ENCODE measurements around the gene SEMA3B. TPM values are rescaled to one million over a fixed set of nuclear protein-coding genes. Genes with fewer than 3 reads are reported as not detected.

The SEMA3B gene
- 1 to 10 TPM in 3 of 4 donors, under 1 TPM in 1; 0.70 to 8.2 (median 2.4) TPM for total RNA-seq

DNA sequence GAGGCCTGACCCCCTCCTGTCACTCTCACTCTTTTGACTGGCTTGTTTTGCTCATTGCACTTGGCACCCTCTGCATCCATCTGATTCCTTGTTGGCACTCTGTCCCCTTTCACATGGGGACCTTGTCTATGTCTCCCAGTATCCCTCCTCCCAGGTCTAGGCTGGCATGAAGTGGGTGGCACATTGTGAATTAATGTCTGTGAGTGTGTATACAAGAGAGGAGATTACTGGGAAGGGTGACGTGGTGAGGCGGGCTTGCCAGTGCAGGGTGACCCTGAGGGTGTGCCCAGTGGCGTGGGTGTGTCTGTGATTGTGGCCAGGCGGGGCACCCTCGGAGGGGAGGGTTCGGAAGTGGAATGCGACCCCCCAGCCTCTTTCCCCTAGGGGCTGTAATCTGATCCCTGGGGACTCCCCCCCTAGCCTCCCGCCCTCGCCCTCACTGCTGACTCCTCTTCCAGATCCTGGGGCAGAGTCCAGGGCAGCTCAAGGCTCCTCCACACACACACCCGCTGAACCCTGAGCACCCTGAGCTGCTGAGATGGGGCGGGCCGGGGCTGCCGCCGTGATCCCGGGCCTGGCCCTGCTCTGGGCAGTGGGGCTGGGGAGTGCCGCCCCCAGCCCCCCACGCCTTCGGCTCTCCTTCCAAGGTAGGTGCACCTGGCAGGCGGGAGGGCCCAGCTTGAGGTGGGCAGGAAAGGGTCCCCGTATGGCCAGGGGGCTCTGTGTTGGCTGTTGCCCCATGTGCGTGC, at the start of gene SEMA3B:
SEMA3B (plus strand) TSS at position 445 of the 749 bp plus-strand sequence; CDS start at position 539, 94 bp downstream.
- Histone ChIP-seq H3K27ac (peak within 1 kb of the TSS; percentile 67 to 90 (median 88)), H3K9me3 (no peaks in the 10 kb centered on the region), H3K27me3 (peaks cover 0 to 7% (median 2%) of the 10 kb centered on the region in 4 donors), H3K4me3 (peak within 1 kb of the TSS in 3 of 4 donors; percentile 38 to 59 (median 39)), H3K4me1 (peaks cover 22 to 95% (median 69%) of the 10 kb centered on the region in 3 donors), H3K36me3 (no peaks in the 10 kb centered on the region)
- TF ChIP-seq, protein P1, sequence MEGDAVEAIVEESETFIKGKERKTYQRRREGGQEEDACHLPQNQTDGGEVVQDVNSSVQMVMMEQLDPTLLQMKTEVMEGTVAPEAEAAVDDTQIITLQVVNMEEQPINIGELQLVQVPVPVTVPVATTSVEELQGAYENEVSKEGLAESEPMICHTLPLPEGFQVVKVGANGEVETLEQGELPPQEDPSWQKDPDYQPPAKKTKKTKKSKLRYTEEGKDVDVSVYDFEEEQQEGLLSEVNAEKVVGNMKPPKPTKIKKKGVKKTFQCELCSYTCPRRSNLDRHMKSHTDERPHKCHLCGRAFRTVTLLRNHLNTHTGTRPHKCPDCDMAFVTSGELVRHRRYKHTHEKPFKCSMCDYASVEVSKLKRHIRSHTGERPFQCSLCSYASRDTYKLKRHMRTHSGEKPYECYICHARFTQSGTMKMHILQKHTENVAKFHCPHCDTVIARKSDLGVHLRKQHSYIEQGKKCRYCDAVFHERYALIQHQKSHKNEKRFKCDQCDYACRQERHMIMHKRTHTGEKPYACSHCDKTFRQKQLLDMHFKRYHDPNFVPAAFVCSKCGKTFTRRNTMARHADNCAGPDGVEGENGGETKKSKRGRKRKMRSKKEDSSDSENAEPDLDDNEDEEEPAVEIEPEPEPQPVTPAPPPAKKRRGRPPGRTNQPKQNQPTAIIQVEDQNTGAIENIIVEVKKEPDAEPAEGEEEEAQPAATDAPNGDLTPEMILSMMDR (IDR thresholded peaks at IDR 0.05) = no peak
- peak in 1 of 4 donors; percentile 23 for TF ChIP-seq POLR2A (IDR thresholded peaks at IDR 0.05)
- DNase-seq = no peak
- 6% methylated on average over 6 of the region's 21 CpGs; no CpG with 5 or more reads in 1 of the 2 donors for whole genome bisulfite sequencing, 2 donors
- intact Hi-C loops (cut with DNase I) = no loop called here

DNA sequence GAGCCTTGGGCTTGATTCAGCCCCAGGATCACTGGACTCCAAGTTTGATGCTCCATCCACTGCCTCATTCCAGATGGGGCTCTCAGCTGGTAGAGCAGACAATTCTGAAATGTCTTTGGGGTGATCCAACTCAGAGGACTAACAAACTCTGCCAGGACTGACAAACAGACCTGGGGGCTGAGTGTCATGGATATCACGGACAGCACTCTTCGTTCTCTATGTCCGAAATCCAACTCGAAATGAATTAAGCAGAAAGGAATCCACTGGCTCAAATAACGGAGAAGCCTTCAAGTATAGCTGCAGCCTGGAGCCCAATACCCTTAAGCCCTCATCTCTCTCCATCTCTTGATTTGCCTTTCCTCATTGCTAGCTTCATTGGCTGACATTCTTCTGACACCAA, 49.7 kb upstream of the SEMA3B start:
- no peaks in the 10 kb centered on the region for H3K9me3 ChIP-seq
- TF ChIP-seq POLR2A (IDR thresholded peaks at IDR 0.05) = no peak
- DNase-seq = no peak
- H3K27ac ChIP-seq = no peak overlapping the region
- 86 to 90% methylated on average over 5 of the region's 5 CpGs for WGBS, 2 donors
- peaks cover 0 to 11% (median 3%) of the 10 kb centered on the region in 3 donors for H3K4me1 ChIP-seq
- H3K4me3 ChIP-seq = no peak overlapping the region
- intact Hi-C loops (cut with DNase I) = no loop called here
- no peaks in the 10 kb centered on the region for H3K36me3 ChIP-seq
- H3K27me3 ChIP-seq = no peaks in the 10 kb centered on the region

DNA sequence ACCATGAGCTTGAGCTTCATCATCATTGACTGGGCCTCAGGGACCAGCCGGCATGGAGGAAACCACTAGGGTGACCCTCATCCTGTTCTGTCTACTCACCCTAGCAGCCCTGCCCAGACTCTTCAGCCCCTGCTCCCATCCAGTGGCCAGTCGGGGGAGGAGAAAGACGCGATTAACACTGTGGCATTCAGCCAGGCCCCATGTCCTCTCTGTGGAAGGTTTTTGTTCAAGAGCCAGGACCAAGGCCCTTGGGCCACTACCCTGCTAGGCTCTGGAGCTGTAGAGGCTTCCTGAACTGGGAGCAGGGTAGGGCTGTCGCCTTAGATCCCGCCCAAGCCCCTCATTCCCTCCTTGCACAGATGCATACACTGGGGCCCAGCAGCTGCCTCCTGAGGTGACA, 48.8 kb upstream of the SEMA3B start:
- Histone ChIP-seq H3K4me1 (peaks cover 0 to 11% (median 3%) of the 10 kb centered on the region in 3 donors), H3K27ac (no peak overlapping the region), H3K9me3 (no peaks in the 10 kb centered on the region), H3K36me3 (no peaks in the 10 kb centered on the region), H3K4me3 (no peak overlapping the region), H3K27me3 (peaks cover 0 to 5% (median 0%) of the 10 kb centered on the region in 4 donors)
- intact Hi-C loops (cut with DNase I) = no loop called here
- TF ChIP-seq, protein P1 (IDR thresholded peaks at IDR 0.05) = no peak
- no peak for TF ChIP-seq POLR2A (IDR thresholded peaks at IDR 0.05)
- no peak for DNase-seq
- 87 to 90% methylated on average over 2 to 6 of the region's 6 CpGs for WGBS, 2 donors

DNA sequence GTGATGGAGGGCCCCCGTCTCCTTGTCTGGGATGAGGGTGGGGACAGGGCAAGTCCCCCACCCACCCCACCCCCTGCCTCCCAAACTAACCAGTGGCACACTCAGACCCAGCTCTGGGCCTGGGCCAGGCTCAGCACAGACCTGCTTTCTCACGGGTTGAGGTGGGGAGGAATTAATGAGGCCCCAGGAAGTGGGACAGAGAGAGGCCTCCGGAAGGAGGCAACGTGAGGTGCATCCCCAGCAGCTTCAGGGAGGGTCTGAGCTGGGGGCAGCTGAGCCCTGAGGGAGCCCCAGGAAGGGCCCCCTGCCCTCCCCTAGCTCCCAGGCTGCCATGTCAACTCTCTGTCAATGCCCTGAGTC, 47.9 kb upstream of the SEMA3B start:
- no peaks in the 10 kb centered on the region for H3K36me3 ChIP-seq
- no peak overlapping the region for H3K4me3 ChIP-seq
- peaks cover 0 to 5% (median 0%) of the 10 kb centered on the region in 4 donors for H3K27me3 ChIP-seq
- 60 to 100% methylated on average over 1 of the region's 4 CpGs for WGBS, 2 donors
- no peaks in the 10 kb centered on the region for H3K9me3 ChIP-seq
- no peak for DNase-seq
- H3K27ac ChIP-seq = no peak overlapping the region
- peaks cover 0 to 17% (median 4%) of the 10 kb centered on the region in 3 donors for H3K4me1 ChIP-seq
- intact Hi-C loops (cut with DNase I) = no loop called here
- TF ChIP-seq, protein P1 (IDR thresholded peaks at IDR 0.05) = no peak
- TF ChIP-seq POLR2A (IDR thresholded peaks at IDR 0.05) = no peak

DNA sequence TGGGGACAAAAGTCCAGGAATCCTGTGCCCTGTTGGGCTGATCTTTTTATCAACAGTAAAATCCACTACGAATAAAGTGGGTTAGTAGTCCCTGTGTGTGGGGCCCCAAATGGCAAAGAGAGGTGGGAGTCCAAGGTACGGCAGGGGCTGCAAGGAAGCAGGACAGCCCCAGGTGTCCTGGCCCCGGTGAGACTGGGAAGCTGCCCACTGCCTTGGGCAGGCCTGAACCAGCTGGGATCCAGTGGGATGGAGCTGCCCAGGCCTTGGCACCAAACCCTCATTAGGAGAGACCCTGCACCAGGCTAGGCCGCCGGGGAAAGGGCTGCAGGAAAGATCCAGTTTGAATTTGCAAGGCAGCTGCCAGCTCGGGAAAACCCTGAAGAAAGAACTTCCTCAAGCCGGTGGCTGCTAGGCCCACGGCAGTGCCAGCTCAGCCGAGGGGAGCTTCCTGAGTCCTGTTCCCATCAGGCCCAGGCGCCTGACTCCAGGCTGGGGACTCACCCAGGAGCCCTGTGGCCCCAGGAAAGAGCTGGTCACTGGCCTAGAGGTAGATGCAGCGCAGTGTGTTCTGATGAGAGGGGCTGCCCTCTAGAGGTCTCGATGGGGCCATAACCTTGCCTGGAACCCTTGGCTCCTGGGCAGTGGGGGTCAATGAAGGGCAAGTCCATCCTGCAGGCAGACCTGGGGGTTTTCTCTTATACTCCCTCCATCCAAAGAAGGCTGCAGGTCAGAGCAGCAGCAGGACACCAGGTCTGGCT, 47.4 kb upstream of the SEMA3B start:
- H3K27ac ChIP-seq = no peak overlapping the region
- intact Hi-C loops (cut with DNase I) = loop anchor here (2.0 kb wide), 1 partner anchor 27 kb away; no protein-coding TSS in a partner anchor

More for the DNA sequence above, 47.4 kb upstream of the SEMA3B start:
- DNase-seq = no peak
- WGBS, 2 donors = 44 to 100% methylated on average over 1 to 5 of the region's 12 CpGs
- TF ChIP-seq, protein P1 (IDR thresholded peaks at IDR 0.05) = no peak
- no peak for TF ChIP-seq POLR2A (IDR thresholded peaks at IDR 0.05)
- Histone ChIP-seq H3K36me3 (no peaks in the 10 kb centered on the region), H3K9me3 (no peaks in the 10 kb centered on the region), H3K27me3 (peaks cover 0 to 5% (median 0%) of the 10 kb centered on the region in 4 donors), H3K4me3 (no peak overlapping the region), H3K4me1 (peaks cover 3 to 23% (median 9%) of the 10 kb centered on the region in 3 donors)
